HG03432 (cell line): ENCODE measurements around the gene PACRG.

ENCODE experiments used
- ATAC-seq: cut with Tn5 transposase; IDR thresholded peaks from one replicate; pipeline ENCODE4 v1.9.1; 2021; ENCODE audit warnings: mild to moderate bottlenecking, moderate library complexity; ENCODE audit not compliant: unreplicated experiment

PACRG gene

GRCh38 chr6:163340201-163340887 lies 612.6 kb downstream of the PACRG start:
- ATAC-seq: no peak

- no peak for ATAC-seq
Observed at GRCh38 chr6:163341224-163342061, 613.7 kb downstream of the PACRG start.

GRCh38 chr6:163342571-163343539 lies 615.1 kb downstream of the PACRG start:
- ATAC-seq: no peak

GRCh38 chr6:163343609-163344008 lies 615.8 kb downstream of the PACRG start:
- ATAC-seq: no peak

GRCh38 chr6:163344411-163344810 lies 616.6 kb downstream of the PACRG start:
- no peak for ATAC-seq

GRCh38 chr6:163345931-163346330 lies 618.2 kb downstream of the PACRG start:
- no peak for ATAC-seq

GRCh38 chr6:163346497-163346961 lies 618.8 kb downstream of the PACRG start:
- ATAC-seq: no peak

- no peak for ATAC-seq
Observed at GRCh38 chr6:163347021-163347446, 619.3 kb downstream of the PACRG start.

GRCh38 chr6:163348789-163349680 lies 621.3 kb downstream of the PACRG start:
- ATAC-seq: no peak

- no peak for ATAC-seq
Observed at GRCh38 chr6:163349696-163350095, 621.9 kb downstream of the PACRG start.

- no peak for ATAC-seq
Observed at GRCh38 chr6:163351013-163351412, 623.2 kb downstream of the PACRG start.

GRCh38 chr6:163352011-163352685 lies 624.4 kb downstream of the PACRG start:
- ATAC-seq: no peak

- no peak for ATAC-seq
Observed at GRCh38 chr6:163352966-163353365, 625.2 kb downstream of the PACRG start.

- no peak for ATAC-seq
Observed at GRCh38 chr6:163354085-163354484, 626.3 kb downstream of the PACRG start.

- peak; percentile 61 for ATAC-seq
Observed at GRCh38 chr6:163354761-163355425, 627.1 kb downstream of the PACRG start.

GRCh38 chr6:163355426-163355991 lies 627.7 kb downstream of the PACRG start:
- peak; percentile 29 for ATAC-seq

GRCh38 chr6:163356324-163356723 lies 628.5 kb downstream of the PACRG start:
- no peak for ATAC-seq

- no peak for ATAC-seq
Observed at GRCh38 chr6:163356743-163357142, 629.0 kb downstream of the PACRG start.
